GM18502 (cell line): Measurements from ENCODE around the gene CMIP.

Source experiments
- ATAC-seq: cut with Tn5 transposase; IDR thresholded peaks from one replicate; pipeline ENCODE4 v1.9.1; 2021; ENCODE audit warnings: mild to moderate bottlenecking; ENCODE audit not compliant: unreplicated experiment, poor library complexity

Gene CMIP

DNA sequence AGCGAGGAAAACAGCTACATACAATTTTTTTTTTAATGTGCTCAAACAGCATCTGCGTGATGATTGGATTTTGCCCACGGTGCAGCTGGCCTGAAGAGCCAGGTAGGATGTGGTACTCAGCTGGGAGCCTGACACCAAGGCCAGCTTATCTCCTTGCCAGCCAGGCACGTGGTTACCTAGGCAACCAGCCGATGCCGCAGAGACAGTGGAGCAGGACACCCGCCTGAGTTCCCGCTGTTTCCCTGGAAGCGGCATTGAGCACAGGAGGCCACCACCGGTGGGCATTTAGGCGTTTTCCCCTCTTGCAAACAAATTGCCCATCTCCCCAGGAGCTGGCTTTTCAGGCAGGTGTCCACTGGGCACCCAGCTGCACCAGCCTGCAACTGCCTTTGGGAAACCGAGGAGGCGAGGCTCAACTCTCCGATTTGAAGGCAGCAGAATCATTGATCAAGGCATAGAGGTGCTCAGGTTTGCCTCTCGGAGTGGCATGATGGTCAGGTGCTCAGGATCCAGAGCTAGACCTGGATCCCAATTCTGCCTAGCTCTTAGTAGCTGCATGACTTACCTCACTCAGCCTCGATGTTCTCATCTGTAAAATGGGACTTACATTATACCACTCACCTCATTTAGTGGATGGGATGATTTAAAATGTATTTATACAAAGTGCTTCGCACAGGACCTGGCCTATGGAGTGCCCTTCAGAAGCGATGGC lies 196.9 kb downstream of the CMIP start:
- no peak for ATAC-seq

DNA sequence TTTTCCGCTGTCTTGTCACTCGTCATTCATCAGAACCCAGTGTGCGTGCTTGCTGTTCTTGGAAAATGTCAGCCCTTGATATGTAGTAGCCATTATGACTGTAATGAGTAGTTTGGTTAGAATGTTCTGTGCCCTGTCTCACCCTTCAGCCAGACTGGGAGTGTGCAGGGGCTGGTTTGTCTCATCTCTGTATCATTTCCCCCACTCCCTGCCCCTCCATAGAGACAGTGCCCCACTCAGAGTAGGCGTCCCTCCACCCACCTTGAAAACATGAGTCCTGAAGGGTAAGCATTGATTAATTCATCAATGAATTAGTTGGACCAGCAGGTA lies 197.5 kb downstream of the CMIP start:
- ATAC-seq, result no peak

DNA sequence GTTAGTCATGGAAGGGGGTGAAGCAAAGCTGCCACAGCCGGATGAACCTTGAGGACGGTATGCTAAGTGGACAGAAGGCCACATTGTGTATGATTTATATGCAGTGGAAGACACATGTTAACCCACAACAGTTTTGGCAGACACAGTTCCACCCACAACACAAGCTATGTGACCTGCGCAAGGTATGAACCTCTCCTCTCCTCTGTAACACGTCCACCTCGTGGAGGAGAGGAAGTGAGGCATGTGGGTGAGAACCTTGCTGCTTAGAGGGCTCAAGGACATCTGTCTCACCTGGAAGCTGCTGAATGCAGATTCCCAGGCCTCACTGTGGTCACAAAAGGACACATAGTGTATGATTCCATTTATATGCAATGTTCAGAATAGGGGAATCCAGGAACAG lies 198.3 kb downstream of the CMIP start:
- no peak for ATAC-seq

DNA sequence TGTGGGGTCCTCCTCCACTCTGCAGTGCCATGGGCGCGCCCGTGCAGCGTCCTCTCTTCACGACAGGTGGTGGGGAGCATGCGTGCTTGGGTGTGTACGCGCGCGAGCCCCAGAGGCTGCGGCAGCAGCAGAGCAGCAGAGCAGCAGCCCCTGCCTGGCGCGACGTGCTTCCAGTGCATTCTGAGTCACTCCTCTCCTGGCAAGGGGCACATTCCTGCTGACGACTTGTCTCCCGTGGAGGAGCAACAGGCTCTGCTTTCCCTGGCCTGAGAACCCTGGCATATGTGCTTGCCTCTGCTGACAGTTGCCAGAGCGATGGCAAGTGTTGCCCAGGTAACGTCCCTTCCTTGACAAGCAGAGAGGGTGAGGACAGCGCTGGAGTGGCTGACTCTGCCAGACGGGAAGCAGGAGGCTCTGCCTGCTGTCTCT lies 200.7 kb downstream of the CMIP start:
- no peak for ATAC-seq

DNA sequence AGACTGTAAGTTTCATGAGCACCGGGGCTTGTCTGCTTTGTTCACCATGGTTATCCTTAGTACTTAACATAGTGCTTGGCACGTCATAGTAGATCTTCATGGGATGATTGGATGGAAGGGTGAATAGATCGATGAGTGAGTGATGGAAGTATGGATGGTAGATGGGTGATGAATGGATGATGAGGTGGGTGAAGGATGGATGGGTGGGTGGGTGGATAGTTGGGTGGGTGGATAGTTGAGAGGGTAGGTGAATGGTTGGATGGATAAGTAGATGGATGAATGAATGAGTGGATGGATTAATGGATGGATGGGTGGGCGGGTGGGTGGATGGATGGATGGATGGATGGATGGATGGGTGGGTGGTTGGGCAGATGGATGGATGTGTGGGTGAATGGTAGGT lies 201.3 kb downstream of the CMIP start:
- ATAC-seq, result no peak

DNA sequence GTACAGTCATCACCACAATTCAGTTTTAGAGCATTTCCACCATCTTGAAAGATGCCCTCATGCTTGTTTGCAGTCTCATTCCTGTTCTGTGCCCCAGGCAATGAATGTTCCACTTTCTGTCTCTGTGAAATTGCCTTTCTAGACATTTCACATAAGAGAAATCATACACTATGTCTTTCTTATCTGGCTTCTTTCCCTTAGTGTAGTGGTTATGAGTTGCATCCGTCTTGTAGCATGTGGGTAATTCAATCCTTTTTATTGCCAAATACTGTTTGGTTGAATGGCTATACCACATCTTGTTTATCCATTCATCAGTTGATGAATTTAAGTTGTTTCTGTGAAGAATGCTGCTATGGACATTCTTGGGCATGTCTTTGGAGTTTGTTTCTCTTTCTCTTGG lies 202.0 kb downstream of the CMIP start:
- ATAC-seq, result no peak

DNA sequence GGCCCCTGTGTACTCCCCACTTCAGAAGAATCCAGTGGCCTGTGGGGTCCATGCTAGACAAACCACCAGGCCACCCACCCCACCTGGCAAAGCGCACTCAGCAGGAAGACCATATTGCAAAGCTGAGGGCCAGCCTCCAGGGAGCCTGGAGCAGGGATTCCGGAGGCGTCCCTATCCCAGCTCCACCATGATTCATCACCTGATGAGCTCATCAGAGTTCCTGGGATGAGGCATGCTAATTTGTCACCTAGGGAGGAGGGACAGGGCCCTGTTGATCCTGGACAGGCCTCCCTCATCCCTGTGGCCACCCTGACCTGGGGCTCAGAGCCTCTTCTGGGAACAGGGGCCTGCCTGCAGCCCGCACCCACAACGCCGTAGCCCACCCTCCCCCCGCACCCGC lies 202.9 kb downstream of the CMIP start:
- ATAC-seq, result no peak

DNA sequence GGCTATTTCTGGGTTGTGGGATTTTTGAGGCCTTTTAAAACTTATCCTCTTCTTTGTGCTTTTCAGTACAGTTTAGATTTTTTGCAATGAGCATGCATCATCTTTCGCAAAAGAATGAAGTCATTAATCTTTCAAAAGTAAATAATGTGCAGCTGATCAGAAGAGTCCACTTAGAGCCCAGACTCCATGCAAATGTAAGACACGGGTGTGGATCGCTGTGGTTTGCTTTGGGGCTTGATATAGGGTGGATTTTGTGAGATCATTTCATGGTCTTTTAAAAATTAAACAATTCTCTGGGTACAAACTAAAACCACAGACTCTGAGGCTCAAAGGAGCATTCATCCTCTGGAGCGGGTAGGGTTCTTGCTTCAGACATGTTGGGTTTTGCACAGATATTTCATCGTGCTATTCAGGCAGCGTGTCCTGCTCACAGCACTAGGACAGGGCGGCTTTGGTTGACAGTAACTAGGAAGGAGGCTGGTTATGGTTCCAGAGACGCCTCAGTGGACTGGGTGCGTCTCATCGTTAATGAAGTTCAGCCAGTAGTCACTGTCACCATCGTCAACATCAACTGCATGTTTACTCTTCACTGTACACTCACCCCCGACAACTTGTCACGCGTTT lies 205.1 kb downstream of the CMIP start:
- ATAC-seq, result no peak

DNA sequence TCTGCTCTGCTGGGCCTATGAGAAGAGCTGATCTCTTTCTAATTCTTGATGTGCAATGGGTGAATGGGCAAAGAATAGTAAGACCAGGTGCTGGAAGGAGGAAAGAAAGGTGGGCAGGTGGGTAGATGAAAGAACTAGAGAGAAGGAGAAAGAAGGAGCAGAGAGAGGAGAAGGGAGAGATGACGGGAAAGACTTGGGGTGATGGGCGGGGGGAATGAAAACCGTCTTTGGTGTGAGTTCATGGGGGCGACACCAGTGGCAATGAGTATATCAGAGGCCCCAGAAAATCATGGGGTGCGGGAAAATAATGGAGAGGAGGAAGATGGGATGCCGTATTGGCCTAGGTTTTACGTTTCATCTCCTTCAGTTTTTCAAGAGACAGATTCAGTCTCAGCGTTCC lies 205.7 kb downstream of the CMIP start:
- ATAC-seq, result no peak

DNA sequence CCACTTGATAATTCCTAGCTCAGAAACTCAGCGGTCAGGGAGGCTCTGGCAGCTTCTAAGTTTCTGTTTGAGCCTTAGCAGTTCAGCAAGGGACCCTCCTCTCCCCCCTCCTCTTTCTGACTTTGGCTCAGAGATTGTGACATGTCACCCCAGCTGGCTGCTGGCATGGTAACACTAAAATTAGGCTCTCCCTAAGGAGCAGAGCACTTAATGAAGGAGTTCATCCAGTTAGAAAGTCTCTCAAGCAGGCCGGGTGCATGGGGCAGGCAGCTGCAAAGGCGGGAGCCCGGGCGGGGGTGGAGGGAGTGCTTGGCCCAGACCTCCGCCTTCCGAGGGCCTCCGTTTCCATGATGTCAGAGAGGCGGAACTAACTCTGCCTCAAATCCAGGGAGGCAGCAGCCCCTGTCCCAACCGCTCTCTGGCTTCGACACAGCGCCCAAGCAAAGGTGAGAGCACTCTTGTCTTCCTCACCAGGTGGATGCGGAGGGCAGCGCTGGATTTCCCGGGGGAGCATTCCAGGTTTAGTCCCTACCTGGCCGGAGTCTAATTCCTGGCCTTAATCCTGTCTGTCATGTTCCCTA lies 206.5 kb downstream of the CMIP start:
- no peak for ATAC-seq

DNA sequence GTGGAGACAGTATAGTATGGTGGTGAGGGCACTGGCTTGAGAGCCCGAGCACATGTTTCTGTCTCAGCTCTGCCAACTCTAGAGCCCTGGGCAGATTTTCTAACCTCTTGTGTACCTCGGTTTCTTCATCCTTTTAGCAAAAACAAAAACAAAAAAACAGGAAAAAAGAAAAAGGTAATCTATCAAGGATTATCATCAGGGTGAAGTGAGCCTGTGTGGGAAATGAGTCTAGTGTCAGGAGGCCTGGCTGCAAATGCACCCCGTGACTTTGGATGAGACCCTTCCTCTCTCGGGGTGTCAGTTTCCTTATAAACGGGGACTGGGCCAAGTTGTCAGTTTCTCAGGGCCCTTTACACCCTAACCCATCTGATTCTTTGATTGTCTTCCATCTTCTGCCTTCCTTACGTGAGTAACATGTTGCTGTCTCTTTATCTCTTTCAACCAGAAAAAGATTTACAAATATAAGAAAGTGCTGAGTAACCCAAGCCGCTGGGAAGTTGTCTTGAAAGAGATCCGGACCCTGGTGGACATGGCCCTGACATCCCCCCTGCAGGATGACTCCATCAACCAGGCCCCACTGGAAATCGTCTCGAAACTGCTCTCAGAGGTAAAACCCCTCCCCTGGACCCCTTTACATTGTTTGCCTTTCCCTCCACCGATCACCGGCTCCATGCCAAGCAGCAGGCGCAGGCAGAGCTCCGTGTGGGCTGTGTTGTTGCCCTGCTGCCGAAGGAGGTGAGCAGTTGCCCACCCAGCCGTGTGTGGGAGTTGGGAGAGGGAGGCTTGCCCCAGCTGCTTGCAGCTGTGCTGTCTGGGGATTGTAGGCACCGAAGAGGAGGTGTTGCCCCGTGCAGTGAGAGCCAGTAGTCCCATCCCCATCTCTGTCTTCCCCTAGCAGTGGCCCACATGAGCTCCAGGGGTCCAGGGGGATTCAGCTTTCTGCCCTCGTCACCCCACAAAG lies 207.4 kb downstream of the CMIP start:
- no peak for ATAC-seq

DNA sequence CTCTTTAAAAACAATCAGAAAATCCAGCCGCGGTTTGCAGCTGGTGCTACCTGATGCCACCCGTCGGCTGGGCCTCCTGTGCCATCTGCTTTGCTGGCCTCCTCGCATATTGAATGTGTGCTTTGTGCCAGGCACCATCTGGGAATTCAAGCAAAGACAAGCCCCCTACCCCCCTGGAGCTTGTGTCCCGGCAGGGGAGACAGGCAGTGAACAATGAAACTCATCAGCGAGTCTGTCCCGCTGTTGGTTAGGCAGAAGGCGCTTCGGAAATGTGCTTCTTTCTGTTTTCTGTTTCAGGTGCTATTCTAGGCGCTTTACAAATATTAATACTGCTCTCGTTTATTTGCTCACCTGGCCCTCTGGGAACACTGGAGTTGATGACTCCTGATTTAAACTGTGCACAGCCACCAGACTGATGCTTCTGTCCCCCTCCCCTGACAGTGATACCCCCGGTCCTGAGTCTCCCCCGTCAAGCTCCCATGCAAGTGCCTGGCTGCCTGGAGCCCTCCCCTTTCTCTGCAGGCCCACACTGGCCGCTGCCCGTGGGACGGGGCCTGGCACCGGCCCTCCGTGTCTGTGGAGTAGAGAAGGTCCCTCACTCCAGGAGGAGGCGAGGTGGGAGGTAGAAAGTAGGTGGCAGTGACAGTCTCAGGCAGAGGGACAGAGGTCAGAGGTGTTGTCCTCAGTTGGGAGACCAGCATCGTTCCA lies 208.3 kb downstream of the CMIP start:
- ATAC-seq, result no peak

DNA sequence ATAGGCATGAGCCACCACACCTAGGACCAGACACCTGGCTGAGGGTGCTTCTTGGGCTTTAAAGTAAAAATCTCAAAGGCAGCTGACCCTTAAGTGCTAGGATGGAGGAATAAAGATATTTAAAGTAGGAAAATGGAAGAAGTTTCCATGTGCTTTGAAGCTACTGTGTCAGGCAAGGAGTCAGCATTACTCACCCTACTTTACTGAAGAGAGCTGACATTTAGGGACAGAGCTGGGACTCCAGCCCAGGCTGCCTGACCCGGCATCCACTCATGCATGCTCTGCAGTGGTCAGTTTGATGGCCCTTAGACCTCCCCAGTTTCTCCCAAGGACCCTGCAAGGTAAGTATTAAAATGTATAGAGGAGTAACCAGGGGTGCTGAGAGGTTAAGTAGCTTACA lies 209.7 kb downstream of the CMIP start:
- ATAC-seq, result no peak

DNA sequence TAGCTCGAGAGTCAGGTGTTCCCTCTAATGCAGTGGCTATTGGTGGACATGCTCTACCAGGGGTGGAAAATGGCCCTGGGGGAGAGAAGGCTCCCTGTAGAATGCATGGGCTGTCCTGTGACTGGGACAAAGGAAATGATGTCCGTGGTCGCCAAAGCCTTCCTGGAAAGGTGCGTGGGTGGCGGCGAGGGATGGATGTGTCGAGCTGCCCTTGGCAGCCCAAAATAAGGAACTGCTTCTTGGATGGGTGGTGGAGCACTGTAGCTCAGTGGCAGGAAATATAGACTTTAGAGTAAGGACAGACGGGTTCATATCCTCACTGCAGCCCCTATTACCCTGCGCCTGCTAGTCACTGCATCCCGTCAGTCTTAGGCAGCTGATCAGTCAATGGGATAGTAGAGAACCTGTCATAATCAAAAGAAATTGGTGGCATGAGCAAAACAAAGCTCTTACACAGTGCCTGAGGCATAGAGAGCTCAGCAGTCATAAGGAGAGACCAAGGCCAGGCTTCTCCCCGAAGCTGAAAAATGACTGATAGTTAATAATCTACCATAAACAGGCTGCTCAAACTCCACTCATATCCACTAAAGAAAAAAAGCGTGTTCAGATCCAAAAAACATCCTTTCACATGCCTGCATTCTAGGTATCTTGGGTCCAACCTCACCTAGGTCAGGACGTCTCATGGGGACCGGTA lies 211.0 kb downstream of the CMIP start:
- ATAC-seq, result no peak

DNA sequence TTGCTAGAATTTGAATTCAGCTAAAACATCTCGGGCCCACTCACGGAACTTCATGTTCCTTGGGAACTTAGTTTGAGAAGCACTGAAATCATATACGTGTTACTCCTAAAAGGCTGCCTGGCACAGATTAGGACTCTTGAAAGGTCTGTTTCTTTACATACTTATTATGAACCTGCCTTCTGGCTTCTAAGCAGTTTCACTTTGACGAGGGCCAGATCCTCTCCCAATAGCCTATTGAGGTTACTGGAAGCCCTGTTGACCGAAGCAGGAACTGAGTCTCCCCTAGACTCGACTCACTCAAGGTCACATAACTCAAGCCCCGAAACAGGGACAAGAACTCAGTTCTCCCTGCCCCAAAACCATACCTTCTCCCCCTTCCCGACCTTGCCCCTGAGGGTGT lies 212.6 kb downstream of the CMIP start:
- ATAC-seq, result no peak

DNA sequence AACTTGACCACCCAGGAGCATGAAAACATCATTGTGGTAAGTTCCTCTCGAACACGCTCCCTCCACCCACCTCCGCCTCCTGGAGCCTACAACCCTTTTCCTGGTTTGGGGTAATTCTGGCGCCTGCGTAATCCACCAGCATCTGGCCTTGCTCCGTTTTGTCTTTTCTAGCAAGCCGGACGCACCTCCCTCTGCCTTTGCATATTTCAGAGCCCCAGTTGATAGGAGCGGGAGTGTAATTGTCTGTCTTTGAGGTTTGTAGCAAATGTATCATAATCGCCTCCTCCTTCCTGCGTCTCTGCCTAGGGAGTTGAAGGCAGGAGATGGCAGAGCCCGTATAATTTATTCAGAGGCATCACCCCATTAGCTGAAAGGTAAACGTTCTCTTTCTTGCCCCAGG lies 213.2 kb downstream of the CMIP start:
- ATAC-seq, result no peak

DNA sequence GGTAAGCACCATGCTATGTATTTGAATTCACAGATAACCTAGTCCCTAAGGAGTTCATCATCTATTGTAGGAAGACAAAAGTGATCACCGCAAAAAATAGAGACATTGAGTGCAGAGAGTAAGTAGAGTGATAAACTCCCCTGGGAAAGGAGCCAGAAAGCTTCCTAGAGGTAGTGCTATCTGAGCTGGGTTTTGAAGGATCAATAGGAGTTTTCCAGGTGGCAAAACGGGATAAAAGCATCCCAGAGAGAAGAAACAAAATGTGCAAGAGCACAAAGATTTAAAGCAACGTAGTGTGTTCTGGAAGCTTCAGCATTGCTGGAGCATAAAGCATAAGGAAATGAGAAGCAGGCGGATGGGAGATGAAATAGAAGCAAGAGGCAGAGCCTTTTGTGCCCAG lies 213.8 kb downstream of the CMIP start:
- no peak for ATAC-seq

DNA sequence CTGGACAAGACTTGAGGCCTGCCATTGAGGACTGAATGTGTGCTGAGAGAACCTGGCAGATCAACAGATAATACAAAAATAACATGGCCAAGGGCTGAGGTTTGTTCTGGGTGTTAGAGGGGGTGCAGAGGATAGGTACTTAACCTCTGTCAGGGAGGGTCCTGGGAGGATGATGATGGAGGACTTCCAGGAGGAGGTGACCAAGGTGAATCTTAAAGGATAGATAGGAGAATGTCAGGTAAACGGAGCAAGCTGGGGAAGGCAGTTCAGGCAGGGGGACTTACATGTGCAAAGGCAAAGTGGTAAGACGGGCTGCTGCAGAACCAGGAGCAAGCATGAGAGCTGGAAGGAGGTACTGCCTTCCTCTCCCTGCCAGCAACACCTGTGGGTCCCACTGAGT lies 214.6 kb downstream of the CMIP start:
- no peak for ATAC-seq

DNA sequence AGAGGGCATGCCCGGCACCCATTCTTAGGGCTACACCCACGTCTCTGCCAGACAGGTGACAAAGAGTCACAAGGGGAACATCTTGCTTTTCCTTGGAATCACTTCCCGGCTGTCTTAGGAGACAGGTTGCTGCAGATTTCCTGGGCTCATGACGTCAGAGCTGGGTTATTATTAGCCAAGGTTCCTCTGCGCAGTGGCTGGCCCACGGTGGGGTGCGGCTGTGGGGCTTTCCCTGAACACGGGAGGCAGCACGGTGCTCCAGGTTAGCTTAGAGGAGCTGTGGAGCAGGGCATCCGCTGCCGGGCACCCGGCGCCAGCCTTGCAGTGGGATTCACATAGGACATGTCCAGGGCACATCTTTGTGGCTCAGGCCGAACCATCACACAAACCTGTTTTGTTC lies 216.5 kb downstream of the CMIP start:
- no peak for ATAC-seq

DNA sequence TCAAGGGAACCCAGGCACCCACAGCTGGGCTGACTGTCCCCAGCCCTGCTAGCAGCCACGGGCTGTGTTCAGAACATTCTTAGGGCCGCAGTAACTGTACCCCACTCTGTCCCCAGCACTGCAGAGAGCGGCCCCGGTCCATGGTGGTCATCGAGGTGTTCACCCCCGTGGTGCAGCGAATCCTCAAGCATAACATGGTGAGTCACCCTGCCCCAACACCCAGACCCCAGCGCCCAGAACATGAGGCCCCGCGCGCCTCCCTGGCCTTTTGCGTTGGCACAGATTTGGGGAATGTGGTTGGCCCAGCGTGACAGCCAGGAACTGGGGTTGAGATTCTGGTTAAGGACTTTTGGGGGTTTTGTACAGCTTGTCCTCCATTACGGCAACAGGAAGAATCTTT lies 219.5 kb downstream of the CMIP start:
- ATAC-seq, result no peak
